Lower leg skin (tissue), 3 donors: ENCODE data around the gene MDFIC.

ENCODE experiments used
- CTCF ChIP-seq, 3 donors: fragments of 450-650 bp; IDR thresholded peaks; one replicate each; pipeline ENCODE4 v1.5.1; 2016; ENCODE audit warnings: antibody characterized with exemption in 3 of 3, mild to moderate bottlenecking in 3 of 3, moderate library complexity in 2 of 3
- POLR2A ChIP-seq, 2 donors: fragments of 450-650 bp; IDR thresholded peaks; one replicate each; pipeline ENCODE4 v1.6.1; 2016 to 2017; ENCODE audit warnings: antibody characterized with exemption in 2 of 2, mild to moderate bottlenecking in 1 of 2, moderate library complexity in 1 of 2

GRCh38 chr7:115014794-115015193, 92.9 kb downstream of the MDFIC start:
- TF ChIP-seq CTCF (IDR thresholded peaks at IDR 0.05) (no peak), POLR2A (IDR thresholded peaks at IDR 0.05) (no peak)
